GM23248 (cell line): Measurements from ENCODE around the gene TWF2. TPM values are rescaled to one million over a fixed set of nuclear protein-coding genes. Genes with fewer than 3 reads are reported as not detected.

Experiments
- DNase-seq: peaks from one replicate; pipeline ENCODE4 v3.0.0-alpha.2; 2015
- H2AFZ ChIP-seq: fragments of 200-600 bp; sonication (generic); 2 replicates; pipeline ENCODE4 v1.6.1; 2016; ENCODE audit warnings: antibody characterized with exemption
- H3F3A ChIP-seq: fragments of 200-600 bp; sonication (generic); 2 replicates; pipeline ENCODE4 v1.6.1; 2016; ENCODE audit warnings: mild to moderate bottlenecking, antibody characterized with exemption, mixed run types; ENCODE audit not compliant: insufficient read depth
- H3K27ac ChIP-seq: fragments of 200-600 bp; sonication (generic); 2 replicates; pipeline ENCODE4 v1.5.1; 2016; ENCODE audit warnings: mild to moderate bottlenecking
- H3K27me3 ChIP-seq: fragments of 200-600 bp; sonication (generic); replicated peaks from 2 replicates; pipeline ENCODE4 v1.6.1; 2016; ENCODE audit warnings: mild to moderate bottlenecking; ENCODE audit not compliant: insufficient read depth
- H3K36me3 ChIP-seq: fragments of 200-600 bp; sonication (generic); 2 replicates; pipeline ENCODE4 v1.6.1; 2016; ENCODE audit warnings: low read depth, mild to moderate bottlenecking
- H3K4me1 ChIP-seq: fragments of 200-600 bp; sonication (generic); 2 replicates; pipeline ENCODE4 v1.6.1; 2016; ENCODE audit warnings: mild to moderate bottlenecking; ENCODE audit not compliant: insufficient read depth
- H3K4me2 ChIP-seq: fragments of 200-600 bp; sonication (generic); one replicate; pipeline ENCODE4 v1.6.1; 2016; ENCODE audit warnings: mild to moderate bottlenecking; ENCODE audit not compliant: unreplicated experiment
- H3K4me3 ChIP-seq: fragments of 200-600 bp; sonication (generic); 2 replicates; pipeline ENCODE4 v1.5.1; 2016; ENCODE audit warnings: mild to moderate bottlenecking
- H3K79me2 ChIP-seq: fragments of 200-600 bp; sonication (generic); 2 replicates; pipeline ENCODE4 v1.6.1; 2016; ENCODE audit warnings: mild to moderate bottlenecking; ENCODE audit not compliant: insufficient read depth
- H3K9ac ChIP-seq: fragments of 200-600 bp; sonication (generic); 2 replicates; pipeline ENCODE4 v1.6.1; 2016; ENCODE audit warnings: mild to moderate bottlenecking
- H3K9me2 ChIP-seq: fragments of 200-600 bp; sonication (generic); 2 replicates; pipeline ENCODE4 v1.6.1; 2016; ENCODE audit warnings: mixed run types, mild to moderate bottlenecking, moderate library complexity; ENCODE audit not compliant: insufficient read depth
- H3K9me3 ChIP-seq: fragments of 200-600 bp; sonication (generic); one replicate; pipeline ENCODE4 v1.6.1; 2017; ENCODE audit warnings: low read depth
- H4K20me1 ChIP-seq: fragments of 200-600 bp; sonication (generic); 2 replicates; pipeline ENCODE4 v1.6.0; 2016; ENCODE audit not compliant: insufficient read depth
- EZH2 ChIP-seq: fragments of 200-600 bp; sonication (generic); IDR thresholded peaks from 2 replicates; pipeline ENCODE4 v1.6.1; 2018; ENCODE audit warnings: antibody characterized with exemption, mild to moderate bottlenecking; ENCODE audit not compliant: insufficient read depth, poor library complexity, severe bottlenecking
- EZH2phosphoT487 ChIP-seq: fragments of 200-600 bp; sonication (generic); IDR thresholded peaks from 2 replicates; pipeline ENCODE4 v1.6.1; 2018; ENCODE audit warnings: antibody characterized with exemption, moderate library complexity, mild to moderate bottlenecking, low read depth; ENCODE audit not compliant: insufficient read depth
- WGBS, 2 experiments: methylation state at CpG; one replicate each; pipeline ENCODE4 v1.1.6; 2015 to 2017; ENCODE audit warnings: low lambda C conversion rate in 2 of 2, low coverage in 1 of 2; ENCODE audit errors: missing lambda C conversion rate in 2 of 2; 5-methylcytosine and 5-hydroxymethylcytosine counted together
- in situ Hi-C: fragments of 300-500 bp; cut with MboI; formaldehyde crosslinking; loops from 2 replicates; pipeline ENCODE4 v1.15.0; 2020
- polyA plus RNA-seq: library from polyadenylated mRNA; unstranded; fragments of >200 nt; fragmentation: Nextera tagmentation; extraction: Ambion mirVana; gene quantifications from 2 replicates; pipeline ENCODE4 v1.2.1, GENCODE V29; 2016
- total RNA-seq: library from RNA; depleted of rRNA; stranded (reverse); fragments of >200 nt; shearing (Covaris generic); gene quantifications from 2 replicates; pipeline ENCODE4 v1.2.3, GENCODE V29; 2014

Gene TWF2
- total and polyA plus RNA-seq, 2 experiments from 2014 or later = 95.1 to 137 TPM

DNA sequence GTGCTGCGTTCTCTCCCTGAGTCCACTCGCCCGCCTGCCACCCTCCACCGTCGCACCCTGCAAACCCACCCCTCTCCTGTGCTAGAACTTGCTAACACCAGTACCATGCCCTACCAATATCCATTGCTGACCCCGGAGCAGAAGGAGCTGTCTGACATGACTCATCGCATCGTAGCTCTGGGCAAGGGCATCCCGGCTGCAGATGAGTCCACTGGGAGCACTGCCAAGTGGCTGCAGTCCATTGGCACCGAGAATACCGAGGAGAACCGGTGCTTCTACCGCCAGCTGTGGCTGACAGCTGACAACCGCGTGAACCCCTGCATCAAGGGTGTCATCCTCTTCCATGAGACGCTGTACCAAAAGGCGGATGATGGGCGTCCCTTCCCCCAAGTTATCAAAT lies 45.9 kb downstream of the TWF2 start:
- Histone ChIP-seq H3F3A (peaks cover 17% of the 10 kb centered on the region), H3K4me2 (no peak overlapping the region), H3K27ac (no peak overlapping the region), H3K79me2 (peaks cover 1% of the 10 kb centered on the region), H3K4me3 (no peak overlapping the region), H3K9ac (no peak overlapping the region), H3K27me3 (no peaks in the 10 kb centered on the region), H3K4me1 (peaks cover 35% of the 10 kb centered on the region), H3K9me3 (no peaks in the 10 kb centered on the region), H4K20me1 (no peaks in the 10 kb centered on the region), H3K36me3 (no peaks in the 10 kb centered on the region), H3K9me2 (no peaks in the 10 kb centered on the region), H2AFZ (no peak overlapping the region)
- TF ChIP-seq EZH2 = no peak
- no peak for TF ChIP-seq EZH2phosphoT487
- peak; percentile 90 for DNase-seq
- in situ Hi-C loops = no loop called here
- 57% methylated on average over 18 of the region's 18 CpGs for WGBS, 2 experiments

DNA sequence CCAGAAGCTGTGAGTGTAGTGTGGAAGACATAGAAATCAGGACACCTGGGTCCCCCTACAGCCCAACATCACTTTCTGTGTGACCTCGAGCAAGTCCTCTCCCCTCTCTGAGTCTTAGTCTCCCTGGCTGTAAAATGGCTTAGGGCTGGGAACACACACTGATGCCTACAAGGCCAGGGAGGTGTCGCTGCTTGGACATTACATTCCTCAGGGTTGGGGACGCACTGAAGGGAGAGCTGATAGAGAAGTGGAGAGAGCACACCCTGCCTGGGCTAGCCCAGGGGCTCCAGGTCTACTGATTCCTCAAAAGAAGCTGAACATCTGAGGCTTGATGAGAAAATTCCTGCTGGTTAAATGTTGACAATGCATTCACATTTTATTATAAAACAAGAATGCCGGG lies 47.3 kb downstream of the TWF2 start:
- peaks cover 12% of the 10 kb centered on the region for H3F3A ChIP-seq
- WGBS, 2 experiments = 77 to 80% methylated on average over 4 of the region's 4 CpGs

DNA sequence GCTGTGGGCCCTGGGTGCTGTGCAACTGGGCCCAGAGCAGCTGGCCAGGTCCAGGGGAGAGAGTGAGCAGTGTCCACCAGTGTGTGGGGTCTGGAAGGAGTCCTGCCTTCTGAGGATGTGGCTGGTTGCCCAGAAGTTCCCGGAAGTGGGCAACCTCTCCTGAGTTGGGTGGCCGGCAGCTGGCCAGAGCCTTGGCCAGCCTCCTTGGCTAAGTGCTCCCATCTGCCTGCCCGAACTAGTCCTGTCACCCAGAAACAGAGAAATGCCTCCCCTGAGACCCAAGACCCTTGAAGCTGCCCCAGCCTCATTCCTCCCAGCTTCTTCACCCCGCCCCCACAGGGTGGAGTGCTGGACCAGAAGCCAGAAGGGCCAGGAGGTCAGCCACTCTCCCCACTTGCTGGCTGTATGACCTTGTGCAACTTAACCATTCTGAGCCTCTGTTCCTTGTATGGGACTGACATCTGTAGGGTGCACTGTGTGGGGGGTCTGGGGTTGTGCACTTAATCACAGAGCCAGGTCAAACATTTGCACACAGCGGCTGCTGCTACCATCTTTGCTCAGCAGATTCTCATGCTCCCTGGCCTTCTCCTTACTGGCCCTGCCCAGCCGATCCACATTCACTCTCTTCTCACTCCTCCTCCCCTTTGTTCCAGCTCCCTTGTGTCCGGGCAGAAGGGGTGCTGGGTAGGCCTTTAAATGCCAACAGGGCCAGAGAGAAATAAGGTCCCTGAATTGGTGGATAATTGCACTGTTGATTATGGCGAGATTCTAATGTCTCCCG lies 48.5 kb downstream of the TWF2 start:
- peak overlapping the region; percentile 21 for H3K4me2 ChIP-seq
- in situ Hi-C loops = no loop called here
- no peaks in the 10 kb centered on the region for H3K27me3 ChIP-seq
- 0 out of 2 replicates have a peak, but pooled peaks cover 1% of the 10 kb centered on the region for H3F3A ChIP-seq
- WGBS, 2 experiments = 28 to 41% methylated on average over 7 to 9 of the region's 9 CpGs
- H3K36me3 ChIP-seq = no peaks in the 10 kb centered on the region
- no peaks in the 10 kb centered on the region for H3K9me2 ChIP-seq
- no peak overlapping the region for H2AFZ ChIP-seq
- H3K79me2 ChIP-seq = no peaks in the 10 kb centered on the region
- H3K4me3 ChIP-seq = no peak overlapping the region
- H3K4me1 ChIP-seq = peaks cover 15% of the 10 kb centered on the region
- H4K20me1 ChIP-seq = no peaks in the 10 kb centered on the region
- H3K9me3 ChIP-seq = no peaks in the 10 kb centered on the region
- peak; percentile 62 for DNase-seq
- H3K9ac ChIP-seq = no peak overlapping the region
- H3K27ac ChIP-seq = no peak overlapping the region
- TF ChIP-seq EZH2 (no peak), EZH2phosphoT487 (no peak)

More for the DNA sequence above, 47.3 kb downstream of the TWF2 start:
- H3K27ac ChIP-seq = no peak overlapping the region
- no peak overlapping the region for H2AFZ ChIP-seq
- TF ChIP-seq EZH2 (no peak), EZH2phosphoT487 (no peak)
- H3K9me2 ChIP-seq = no peaks in the 10 kb centered on the region
- H4K20me1 ChIP-seq = no peaks in the 10 kb centered on the region
- no peaks in the 10 kb centered on the region for H3K27me3 ChIP-seq
- no peaks in the 10 kb centered on the region for H3K9me3 ChIP-seq
- no peak overlapping the region for H3K4me3 ChIP-seq
- no peaks in the 10 kb centered on the region for H3K36me3 ChIP-seq
- in situ Hi-C loops = no loop called here
- H3K4me1 ChIP-seq = peaks cover 24% of the 10 kb centered on the region
- H3K4me2 ChIP-seq = no peak overlapping the region
- no peak for DNase-seq
- no peaks in the 10 kb centered on the region for H3K79me2 ChIP-seq
- H3K9ac ChIP-seq = no peak overlapping the region

DNA sequence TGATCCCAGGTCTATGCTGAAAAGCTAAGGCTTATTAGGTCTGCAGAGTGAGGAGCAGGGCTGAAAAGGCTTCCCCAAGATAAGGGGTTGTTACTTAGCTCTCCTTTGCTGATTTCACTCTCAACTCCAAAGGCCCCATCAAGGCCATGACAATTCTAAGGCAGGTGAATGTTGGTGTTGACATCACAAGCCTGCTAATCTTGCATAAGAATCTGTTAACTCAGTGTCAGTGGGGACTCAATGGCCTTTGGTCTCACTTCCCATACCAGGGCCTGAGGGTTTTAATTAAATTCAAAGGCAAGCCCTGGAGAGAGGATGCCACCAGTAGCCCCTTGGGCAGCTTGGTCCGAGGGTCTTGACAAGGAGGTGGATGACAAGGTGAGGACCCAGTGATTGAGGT lies 50.4 kb downstream of the TWF2 start:
- 89 to 100% methylated on average over 1 of the region's 1 CpG for WGBS, 2 experiments
- H3K4me1 ChIP-seq = peaks cover 14% of the 10 kb centered on the region

More for the DNA sequence above, 50.4 kb downstream of the TWF2 start:
- Histone ChIP-seq H2AFZ (no peak overlapping the region), H3K27ac (no peak overlapping the region), H3K27me3 (no peaks in the 10 kb centered on the region), H3K4me2 (no peak overlapping the region), H3K9me3 (no peaks in the 10 kb centered on the region), H3K9ac (no peak overlapping the region), H3K79me2 (no peaks in the 10 kb centered on the region), H4K20me1 (no peaks in the 10 kb centered on the region), H3F3A (no peaks in the 10 kb centered on the region), H3K36me3 (no peaks in the 10 kb centered on the region), H3K4me3 (no peak overlapping the region), H3K9me2 (no peaks in the 10 kb centered on the region)
- TF ChIP-seq EZH2phosphoT487 (no peak), EZH2 (no peak)
- no peak for DNase-seq
- in situ Hi-C loops = no loop called here
